Calu3 (cell line): ENCODE data around the gene GLUD2. TPM values are rescaled to one million over a fixed set of nuclear protein-coding genes. Genes with fewer than 3 reads are reported as not detected.

Source experiments
- BruUV-seq: library from RNA; stranded (reverse); fragments of 400-500 nt; replicated peaks from 2 replicates; lab custom pipeline; 2021; lab: Mats Ljungman, UMichigan
- CTCF ChIA-PET: fragments of 300-600 bp; sonication (Branson Sonifier 250); formaldehyde crosslinking; loops from one replicate; lab custom pipeline; 2022; ENCODE audit warnings: antibody characterized with exemption; lab: Charles Lee
- DNase-seq: peaks from one replicate; pipeline ENCODE4 v3.0.0; 2022
- H3K27ac Mint-ChIP-seq: one replicate; pipeline ENCODE4 v1.8.0; 2022; ENCODE audit warnings: mixed read lengths; ENCODE audit not compliant: unreplicated experiment
- H3K27me3 Mint-ChIP-seq: one replicate; pipeline ENCODE4 v1.8.0; 2022; ENCODE audit warnings: mixed read lengths; ENCODE audit not compliant: unreplicated experiment
- H3K36me3 Mint-ChIP-seq: one replicate; pipeline ENCODE4 v1.8.0; 2022; ENCODE audit warnings: mild to moderate bottlenecking, moderate library complexity, mixed read lengths; ENCODE audit not compliant: insufficient read depth, unreplicated experiment
- H3K4me1 Mint-ChIP-seq: one replicate; pipeline ENCODE4 v1.8.0; 2022; ENCODE audit warnings: mild to moderate bottlenecking, low read depth, mixed read lengths; ENCODE audit not compliant: unreplicated experiment
- H3K4me3 Mint-ChIP-seq: one replicate; pipeline ENCODE4 v1.8.0; 2022; ENCODE audit warnings: mild to moderate bottlenecking, low read depth, moderate library complexity, mixed read lengths; ENCODE audit not compliant: unreplicated experiment
- H3K9me3 Mint-ChIP-seq: one replicate; pipeline ENCODE4 v1.8.0; 2022; ENCODE audit warnings: low read depth, mixed read lengths; ENCODE audit not compliant: unreplicated experiment
- intact Hi-C: fragments of 100-400 bp; cut with micrococcal nuclease; formaldehyde crosslinking; loops from one replicate; pipeline ENCODE4 v1.10.0; 2022; ENCODE audit not compliant: unreplicated experiment
- total RNA-seq: library from RNA; stranded (reverse); gene quantifications from 2 replicates; pipeline ENCODE4 v1.2.3, GENCODE V29; 2022
- TF ChIP-seq, protein P1 (sequence below): fragments of 200-600 bp; IDR thresholded peaks from one replicate; pipeline ENCODE4 v1.8.0; 2022; ENCODE audit warnings: antibody characterized with exemption; ENCODE audit not compliant: unreplicated experiment

GLUD2 gene
- total RNA-seq, 1 experiment from 2014 or later = 16.3 TPM

DNA sequence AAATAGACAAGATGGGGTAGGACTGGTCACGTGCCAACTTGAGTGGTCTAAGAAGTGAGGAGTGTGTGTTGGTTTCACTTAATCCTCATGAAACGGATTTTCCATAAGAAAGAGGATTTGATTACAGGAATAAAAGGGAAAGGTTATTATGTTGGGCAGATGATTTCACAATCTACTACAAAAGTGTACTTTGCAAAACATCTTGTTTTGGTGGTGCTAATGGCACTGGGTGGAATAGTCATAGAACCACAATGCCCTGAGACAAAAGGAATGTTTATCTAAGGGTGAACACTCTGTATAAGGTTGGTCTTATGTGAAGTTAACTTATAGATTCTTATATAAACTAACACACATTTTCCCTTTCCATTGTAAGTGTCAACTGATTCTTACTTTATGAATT lies 45.6 kb downstream of the GLUD2 start:
- Mint-ChIP-seq H3K36me3 (no peaks in the 10 kb centered on the region), H3K27me3 (no peaks in the 10 kb centered on the region), H3K4me1 (no peaks in the 10 kb centered on the region), H3K9me3 (no peaks in the 10 kb centered on the region), H3K27ac (no peak overlapping the region), H3K4me3 (no peak overlapping the region)
- TF ChIP-seq, protein P1, sequence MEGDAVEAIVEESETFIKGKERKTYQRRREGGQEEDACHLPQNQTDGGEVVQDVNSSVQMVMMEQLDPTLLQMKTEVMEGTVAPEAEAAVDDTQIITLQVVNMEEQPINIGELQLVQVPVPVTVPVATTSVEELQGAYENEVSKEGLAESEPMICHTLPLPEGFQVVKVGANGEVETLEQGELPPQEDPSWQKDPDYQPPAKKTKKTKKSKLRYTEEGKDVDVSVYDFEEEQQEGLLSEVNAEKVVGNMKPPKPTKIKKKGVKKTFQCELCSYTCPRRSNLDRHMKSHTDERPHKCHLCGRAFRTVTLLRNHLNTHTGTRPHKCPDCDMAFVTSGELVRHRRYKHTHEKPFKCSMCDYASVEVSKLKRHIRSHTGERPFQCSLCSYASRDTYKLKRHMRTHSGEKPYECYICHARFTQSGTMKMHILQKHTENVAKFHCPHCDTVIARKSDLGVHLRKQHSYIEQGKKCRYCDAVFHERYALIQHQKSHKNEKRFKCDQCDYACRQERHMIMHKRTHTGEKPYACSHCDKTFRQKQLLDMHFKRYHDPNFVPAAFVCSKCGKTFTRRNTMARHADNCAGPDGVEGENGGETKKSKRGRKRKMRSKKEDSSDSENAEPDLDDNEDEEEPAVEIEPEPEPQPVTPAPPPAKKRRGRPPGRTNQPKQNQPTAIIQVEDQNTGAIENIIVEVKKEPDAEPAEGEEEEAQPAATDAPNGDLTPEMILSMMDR = no peak
- DNase-seq = no peak
- intact Hi-C loops = no loop called here
- BruUV-seq = no TSS peak
- CTCF ChIA-PET = no interaction called here

Other genes starting within 250 kb of the GLUD2 start
- gene CT47B1, start 171.7 kb upstream of the GLUD2 start, total RNA-seq = not detected in 2 replicates
- gene CT47A11, start 110.5 kb upstream of the GLUD2 start, total RNA-seq = not detected in 2 replicates
- not detected in 2 replicates for gene CT47A10, start 105.6 kb upstream of the GLUD2 start, total RNA-seq
- gene CT47A9, start 100.7 kb upstream of the GLUD2 start, total RNA-seq = not detected in 2 replicates
- gene CT47A8, start 95.9 kb upstream of the GLUD2 start, total RNA-seq = not detected in 2 replicates
- not detected in 2 replicates for gene CT47A7, start 91.0 kb upstream of the GLUD2 start, total RNA-seq
- not detected in 2 replicates for gene CT47A6, start 86.1 kb upstream of the GLUD2 start, total RNA-seq
- gene CT47A5, start 81.3 kb upstream of the GLUD2 start, total RNA-seq = not detected in 2 replicates
- not detected in 2 replicates for gene CT47A4, start 76.4 kb upstream of the GLUD2 start, total RNA-seq
- gene CT47A3, start 71.5 kb upstream of the GLUD2 start, total RNA-seq = not detected in 2 replicates
- gene CT47A2, start 66.7 kb upstream of the GLUD2 start, total RNA-seq = not detected in 2 replicates
- not detected in 2 replicates for gene CT47A1, start 61.9 kb upstream of the GLUD2 start, total RNA-seq